Liver (tissue), 3 donors: Measurements from ENCODE around the gene C11orf21.

ENCODE experiments used
- HNF4A ChIP-seq, 2 donors: conservative IDR thresholded peaks; 2 replicates each; pipeline ENCODE4 v1.6.1; 2016; ENCODE audit warnings: antibody characterized with exemption in 2 of 2, mild to moderate bottlenecking in 2 of 2
- SP1 ChIP-seq: IDR thresholded peaks from 2 replicates; pipeline ENCODE4 v1.6.1; 2018; ENCODE audit warnings: antibody characterized with exemption, mild to moderate bottlenecking
- TAF1 ChIP-seq: conservative IDR thresholded peaks from 2 replicates; pipeline ENCODE4 v1.6.1; 2016; ENCODE audit warnings: antibody characterized with exemption, mild to moderate bottlenecking
- TF ChIP-seq, protein P1 (sequence below): IDR thresholded peaks from 2 replicates; pipeline ENCODE4 v1.6.1; 2016; ENCODE audit warnings: antibody characterized with exemption, mild to moderate bottlenecking
- TF ChIP-seq, protein P2 (sequence below): fragments of 150-350 bp; IDR thresholded peaks from 2 replicates; pipeline ENCODE4 v1.5.1; 2017; ENCODE audit warnings: improper control_type of control experiment, low read depth, low read length; ENCODE audit not compliant: missing input control
- donor health status: healthy.
- donor health status: healthy.

DNA sequence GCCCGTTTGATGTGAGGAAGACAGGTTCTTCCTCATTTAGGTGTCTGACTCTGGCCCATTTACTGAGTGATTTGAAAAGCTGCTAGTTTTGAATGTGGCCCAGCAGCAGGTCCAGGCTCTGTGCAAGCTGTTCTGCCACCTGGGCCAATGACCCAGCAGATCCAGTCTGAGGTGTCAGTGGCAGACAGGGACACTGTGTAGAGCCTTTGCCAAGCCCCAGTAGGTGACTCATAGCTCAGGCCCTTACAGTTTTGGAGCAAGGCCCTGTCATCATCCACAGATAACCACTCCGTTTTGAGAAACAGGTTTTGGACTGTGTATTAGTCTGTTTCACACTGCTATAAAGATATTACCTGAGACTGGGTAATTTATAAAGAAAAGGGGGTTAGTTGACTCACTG lies 24.0 kb upstream of the C11orf21 start:
- TF ChIP-seq, protein P1, sequence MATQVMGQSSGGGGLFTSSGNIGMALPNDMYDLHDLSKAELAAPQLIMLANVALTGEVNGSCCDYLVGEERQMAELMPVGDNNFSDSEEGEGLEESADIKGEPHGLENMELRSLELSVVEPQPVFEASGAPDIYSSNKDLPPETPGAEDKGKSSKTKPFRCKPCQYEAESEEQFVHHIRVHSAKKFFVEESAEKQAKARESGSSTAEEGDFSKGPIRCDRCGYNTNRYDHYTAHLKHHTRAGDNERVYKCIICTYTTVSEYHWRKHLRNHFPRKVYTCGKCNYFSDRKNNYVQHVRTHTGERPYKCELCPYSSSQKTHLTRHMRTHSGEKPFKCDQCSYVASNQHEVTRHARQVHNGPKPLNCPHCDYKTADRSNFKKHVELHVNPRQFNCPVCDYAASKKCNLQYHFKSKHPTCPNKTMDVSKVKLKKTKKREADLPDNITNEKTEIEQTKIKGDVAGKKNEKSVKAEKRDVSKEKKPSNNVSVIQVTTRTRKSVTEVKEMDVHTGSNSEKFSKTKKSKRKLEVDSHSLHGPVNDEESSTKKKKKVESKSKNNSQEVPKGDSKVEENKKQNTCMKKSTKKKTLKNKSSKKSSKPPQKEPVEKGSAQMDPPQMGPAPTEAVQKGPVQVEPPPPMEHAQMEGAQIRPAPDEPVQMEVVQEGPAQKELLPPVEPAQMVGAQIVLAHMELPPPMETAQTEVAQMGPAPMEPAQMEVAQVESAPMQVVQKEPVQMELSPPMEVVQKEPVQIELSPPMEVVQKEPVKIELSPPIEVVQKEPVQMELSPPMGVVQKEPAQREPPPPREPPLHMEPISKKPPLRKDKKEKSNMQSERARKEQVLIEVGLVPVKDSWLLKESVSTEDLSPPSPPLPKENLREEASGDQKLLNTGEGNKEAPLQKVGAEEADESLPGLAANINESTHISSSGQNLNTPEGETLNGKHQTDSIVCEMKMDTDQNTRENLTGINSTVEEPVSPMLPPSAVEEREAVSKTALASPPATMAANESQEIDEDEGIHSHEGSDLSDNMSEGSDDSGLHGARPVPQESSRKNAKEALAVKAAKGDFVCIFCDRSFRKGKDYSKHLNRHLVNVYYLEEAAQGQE: peak; percentile 76
- peak; percentile 63 for TF ChIP-seq SP1
- peak; percentile 54 to 86 for TF ChIP-seq HNF4A (conservative IDR thresholded peaks at IDR 0.05)
- TF ChIP-seq TAF1: no peak
- TF ChIP-seq, protein P2, sequence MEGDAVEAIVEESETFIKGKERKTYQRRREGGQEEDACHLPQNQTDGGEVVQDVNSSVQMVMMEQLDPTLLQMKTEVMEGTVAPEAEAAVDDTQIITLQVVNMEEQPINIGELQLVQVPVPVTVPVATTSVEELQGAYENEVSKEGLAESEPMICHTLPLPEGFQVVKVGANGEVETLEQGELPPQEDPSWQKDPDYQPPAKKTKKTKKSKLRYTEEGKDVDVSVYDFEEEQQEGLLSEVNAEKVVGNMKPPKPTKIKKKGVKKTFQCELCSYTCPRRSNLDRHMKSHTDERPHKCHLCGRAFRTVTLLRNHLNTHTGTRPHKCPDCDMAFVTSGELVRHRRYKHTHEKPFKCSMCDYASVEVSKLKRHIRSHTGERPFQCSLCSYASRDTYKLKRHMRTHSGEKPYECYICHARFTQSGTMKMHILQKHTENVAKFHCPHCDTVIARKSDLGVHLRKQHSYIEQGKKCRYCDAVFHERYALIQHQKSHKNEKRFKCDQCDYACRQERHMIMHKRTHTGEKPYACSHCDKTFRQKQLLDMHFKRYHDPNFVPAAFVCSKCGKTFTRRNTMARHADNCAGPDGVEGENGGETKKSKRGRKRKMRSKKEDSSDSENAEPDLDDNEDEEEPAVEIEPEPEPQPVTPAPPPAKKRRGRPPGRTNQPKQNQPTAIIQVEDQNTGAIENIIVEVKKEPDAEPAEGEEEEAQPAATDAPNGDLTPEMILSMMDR: no peak
